Measurements from ENCODE around the gene GJC2. TPM values are rescaled to one million over a fixed set of nuclear protein-coding genes. Genes with fewer than 3 reads are reported as not detected.
"Not testable (repeated sequence)": the region's sequence is repeated elsewhere in the genome, so short reads cannot be mapped to it uniquely, and the experiment has no call there.

GJC2 gene
- total and polyA plus RNA-seq, 8 donors = 0.46 to 26.6 (median 1.5) TPM; not detected in 2

DNA sequence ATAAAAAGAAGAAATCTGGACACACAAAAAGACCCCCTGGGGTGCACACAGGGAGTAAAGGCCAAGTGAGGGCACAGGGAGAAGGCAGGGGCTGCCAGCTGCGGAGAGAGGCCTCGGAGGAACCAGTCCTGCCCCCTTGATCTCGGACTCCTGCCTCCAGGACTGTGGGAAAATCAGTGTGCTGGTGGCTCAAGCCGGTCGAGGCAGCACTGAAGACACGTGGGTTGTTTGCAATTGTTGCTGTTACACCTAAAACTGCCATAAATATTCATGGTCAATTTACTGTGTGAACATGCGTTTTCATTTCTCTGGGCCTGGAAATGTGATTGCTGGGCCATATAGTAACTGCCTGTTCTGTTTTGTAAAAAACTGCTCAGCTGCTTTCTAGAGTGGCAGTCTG lies 34.4 kb downstream of the GJC2 start:
- 81 to 84% (median 83%) methylated on average over 7 of the region's 7 CpGs for WGBS, 5 donors
- intact Hi-C loops (cut with DNase I; ENCODE audit: low total_unique reads) = no loop called here
- no peaks in the 10 kb centered on the region for H3K27me3 ChIP-seq
- H3K36me3 ChIP-seq = no peaks in the 10 kb centered on the region
- no peak overlapping the region for H3K27ac ChIP-seq
- no peaks in the 10 kb centered on the region for H3K9me3 ChIP-seq
- no peak for DNase-seq
- peaks cover 0 to 5% (median 0%) of the 10 kb centered on the region in 4 donors for H3K4me1 ChIP-seq
- TF ChIP-seq EP300 (IDR thresholded peaks at IDR 0.05) = no peak
- TF ChIP-seq CTCF (IDR thresholded peaks at IDR 0.05) = no peak
- no peak for TF ChIP-seq POLR2AphosphoS5 (IDR thresholded peaks at IDR 0.05)
- TF ChIP-seq POLR2A (IDR thresholded peaks at IDR 0.05) = no peak
- H3K4me3 ChIP-seq = no peak overlapping the region

DNA sequence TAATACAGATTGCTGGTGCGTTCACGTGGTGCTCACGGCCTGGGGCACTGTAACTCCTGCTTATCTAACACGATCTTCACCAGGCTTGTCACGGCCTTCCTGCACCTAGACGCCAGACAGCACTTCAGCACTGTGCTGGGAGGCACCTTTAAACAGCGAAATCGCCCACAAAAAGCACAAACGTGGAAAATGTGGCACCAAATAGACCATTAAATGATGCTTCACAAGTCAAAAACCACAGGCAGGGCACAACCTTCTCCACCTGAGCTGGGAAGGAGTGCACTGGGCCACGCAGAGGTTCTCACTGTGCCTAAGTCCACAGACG lies 35.9 kb downstream of the GJC2 start:
- intact Hi-C loops (cut with DNase I; ENCODE audit: low total_unique reads) = no loop called here
- H3K27ac ChIP-seq = no peak overlapping the region
- no peak for DNase-seq
- 63 to 79% (median 70%) methylated on average over 11 of the region's 11 CpGs for WGBS, 5 donors
- no peaks in the 10 kb centered on the region for H3K9me3 ChIP-seq
- no peaks in the 10 kb centered on the region for H3K27me3 ChIP-seq
- no peaks in the 10 kb centered on the region for H3K36me3 ChIP-seq
- no peak overlapping the region for H3K4me3 ChIP-seq
- TF ChIP-seq POLR2AphosphoS5 (IDR thresholded peaks at IDR 0.05) (no peak), EP300 (IDR thresholded peaks at IDR 0.05) (no peak), CTCF (IDR thresholded peaks at IDR 0.05) (no peak), POLR2A (IDR thresholded peaks at IDR 0.05) (no peak)
- H3K4me1 ChIP-seq = no peaks in the 10 kb centered on the region

DNA sequence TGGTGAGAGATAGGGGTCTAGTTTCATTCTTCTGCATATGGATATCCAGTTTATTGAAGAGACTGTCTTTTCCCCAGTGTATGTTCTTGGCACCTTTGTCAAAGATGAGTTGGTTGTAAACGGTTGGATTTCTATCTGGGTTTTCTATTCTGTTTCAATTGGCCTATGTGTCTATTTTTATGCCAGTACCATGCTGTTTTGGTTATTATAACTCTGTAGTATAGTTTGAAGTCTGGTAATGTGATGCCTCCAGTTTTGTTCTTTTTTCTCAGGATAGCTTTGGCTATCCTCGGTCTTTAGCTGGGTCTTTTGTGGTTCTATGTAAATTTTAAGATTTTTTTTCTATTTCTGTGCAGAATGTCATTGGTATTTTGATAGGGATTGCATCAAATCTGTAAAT lies 38.5 kb downstream of the GJC2 start:
- intact Hi-C loops (cut with DNase I; ENCODE audit: low total_unique reads); H3K9me3 ChIP-seq; H3K4me1 ChIP-seq; H3K27me3 ChIP-seq; H3K4me3 ChIP-seq; H3K27ac ChIP-seq; H3K36me3 ChIP-seq; DNase-seq: not testable (repeated sequence)
- WGBS, 5 donors = 85 to 92% (median 85%) methylated on average over 2 of the region's 2 CpGs

GRCh38 chr1:228190182-228190581 lies 40.5 kb downstream of the GJC2 start:
- intact Hi-C loops (cut with DNase I; ENCODE audit: low total_unique reads) = no loop called here
- DNase-seq = no peak
- H3K36me3 ChIP-seq = peaks cover 0 to 4% (median 0%) of the 10 kb centered on the region in 4 donors
- no peak overlapping the region for H3K4me3 ChIP-seq
- TF ChIP-seq EP300 (IDR thresholded peaks at IDR 0.05) (no peak), POLR2A (IDR thresholded peaks at IDR 0.05) (no peak), POLR2AphosphoS5 (IDR thresholded peaks at IDR 0.05) (no peak), CTCF (IDR thresholded peaks at IDR 0.05) (no peak)
- H3K27ac ChIP-seq = no peak overlapping the region
- H3K27me3 ChIP-seq = no peaks in the 10 kb centered on the region
- no peaks in the 10 kb centered on the region for H3K9me3 ChIP-seq
- no peaks in the 10 kb centered on the region for H3K4me1 ChIP-seq
- WGBS, 5 donors = 89 to 92% (median 91%) methylated on average over 4 to 14 of the region's 14 CpGs

DNA sequence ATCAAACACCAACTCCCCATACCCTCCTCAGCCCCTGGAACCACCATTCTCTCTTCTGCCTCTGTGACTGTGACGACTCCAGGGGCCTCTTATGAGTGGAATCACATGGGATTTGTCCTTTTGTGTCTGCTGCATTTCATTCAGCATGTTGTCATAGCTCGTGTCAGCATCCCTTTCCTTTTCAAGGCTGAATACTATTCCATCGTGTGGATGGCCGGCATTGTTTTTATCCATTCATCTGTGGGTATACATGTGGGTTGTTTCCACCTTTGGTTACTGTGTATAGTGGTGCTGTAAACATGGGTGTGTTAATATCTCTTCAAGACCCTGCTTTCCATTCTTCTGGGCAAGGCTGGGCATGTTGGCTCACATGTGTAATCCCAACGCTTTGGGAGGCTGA lies 41.0 kb downstream of the GJC2 start:
- WGBS, 5 donors = 88 to 93% (median 89%) methylated on average over 5 of the region's 5 CpGs

More for the DNA sequence above, 41.0 kb downstream of the GJC2 start:
- TF ChIP-seq POLR2A (IDR thresholded peaks at IDR 0.05) (no peak), POLR2AphosphoS5 (IDR thresholded peaks at IDR 0.05) (no peak), EP300 (IDR thresholded peaks at IDR 0.05) (no peak), CTCF (IDR thresholded peaks at IDR 0.05) (no peak)
- DNase-seq = no peak
- H3K4me1 ChIP-seq = no peaks in the 10 kb centered on the region
- H3K9me3 ChIP-seq = no peaks in the 10 kb centered on the region
- intact Hi-C loops (cut with DNase I; ENCODE audit: low total_unique reads) = no loop called here
- peaks cover 0 to 4% (median 0%) of the 10 kb centered on the region in 4 donors for H3K36me3 ChIP-seq
- no peak overlapping the region for H3K27ac ChIP-seq
- H3K4me3 ChIP-seq = no peak overlapping the region
- H3K27me3 ChIP-seq = no peaks in the 10 kb centered on the region

Measured in stomach (tissue), 9 donors.